ENCODE results near the gene BCAS3. TPM values are rescaled to one million over a fixed set of nuclear protein-coding genes. Genes with fewer than 3 reads are reported as not detected.
A peak's percentile ranks its signal among the peaks of the same experiment; 100 is the strongest.

The BCAS3 gene
- total RNA-seq, 4 donors from 2014 or later = 18.2 to 60.6 (median 23.4) TPM

GRCh38 chr17:61310590-61310989, 632.9 kb downstream of the BCAS3 start:
- no peak overlapping the region for H3K27ac ChIP-seq
- no peaks in the 10 kb centered on the region for H3K27me3 ChIP-seq
- H3K4me1 ChIP-seq = peaks cover 23 to 24% of the 10 kb centered on the region in 2 donors
- in situ Hi-C loops (cut with MboI; ENCODE audit: low sequenced_read_pairs in 4 of 4) (no loop called here), intact Hi-C loops (cut with DNase I; ENCODE audit: low total_unique reads) (no loop called here)
- no peaks in the 10 kb centered on the region for H3K9me3 ChIP-seq
- H3K4me3 ChIP-seq = no peak overlapping the region
- no peak for DNase-seq
- H3K36me3 ChIP-seq = no peaks in the 10 kb centered on the region
- no peak for ATAC-seq
- TF ChIP-seq POLR2A (IDR thresholded peaks at IDR 0.05) (no peak), CTCF (IDR thresholded peaks at IDR 0.05 in 4 of 5, conservative IDR thresholded peaks at IDR 0.05 in 1 of 5) (no peak)

GRCh38 chr17:61312406-61313295, 635.0 kb downstream of the BCAS3 start:
- Histone ChIP-seq H3K9me3 (no peaks in the 10 kb centered on the region), H3K27ac (peak overlapping the region in 3 of 4 donors; percentile 51 to 65 (median 56)), H3K4me1 (peaks cover 23 to 25% of the 10 kb centered on the region in 2 donors), H3K36me3 (no peaks in the 10 kb centered on the region), H3K4me3 (no peak overlapping the region), H3K27me3 (no peaks in the 10 kb centered on the region)
- intact Hi-C loops (cut with DNase I; ENCODE audit: low total_unique reads) (no loop called here), in situ Hi-C loops (cut with MboI; ENCODE audit: low sequenced_read_pairs in 4 of 4) (no loop called here)
- no peak for DNase-seq
- no peak for TF ChIP-seq CTCF (IDR thresholded peaks at IDR 0.05 in 4 of 5, conservative IDR thresholded peaks at IDR 0.05 in 1 of 5)
- TF ChIP-seq POLR2A (IDR thresholded peaks at IDR 0.05) = no peak
- no peak for ATAC-seq

- H3K36me3 ChIP-seq = no peaks in the 10 kb centered on the region
- in situ Hi-C loops (cut with MboI; ENCODE audit: low sequenced_read_pairs in 4 of 4) (no loop called here), intact Hi-C loops (cut with DNase I; ENCODE audit: low total_unique reads) (no loop called here)
- no peak overlapping the region for H3K4me3 ChIP-seq
- H3K27ac ChIP-seq = peak overlapping the region; percentile 51 to 65 (median 60)
- H3K27me3 ChIP-seq = no peaks in the 10 kb centered on the region
- no peaks in the 10 kb centered on the region for H3K9me3 ChIP-seq
- DNase-seq (no peak), ATAC-seq (peak in 1 of 2 donors; percentile 12)
- TF ChIP-seq POLR2A (IDR thresholded peaks at IDR 0.05) (no peak), CTCF (IDR thresholded peaks at IDR 0.05 in 4 of 5, conservative IDR thresholded peaks at IDR 0.05 in 1 of 5) (no peak)
- H3K4me1 ChIP-seq = peaks cover 23 to 27% of the 10 kb centered on the region in 2 donors
These were observed 636.0 kb downstream of the BCAS3 start for GRCh38 chr17:61313461-61314326.

- H3K27me3 ChIP-seq = no peaks in the 10 kb centered on the region
- in situ Hi-C loops (cut with MboI; ENCODE audit: low sequenced_read_pairs in 4 of 4) (no loop called here), intact Hi-C loops (cut with DNase I; ENCODE audit: low total_unique reads) (no loop called here)
- no peaks in the 10 kb centered on the region for H3K9me3 ChIP-seq
- DNase-seq (peak; percentile 29 to 51), ATAC-seq (peak; percentile 84 to 90)
- H3K4me3 ChIP-seq = no peak overlapping the region
- peak overlapping the region; percentile 51 to 65 (median 60) for H3K27ac ChIP-seq
- peaks cover 23 to 27% of the 10 kb centered on the region in 2 donors for H3K4me1 ChIP-seq
- no peaks in the 10 kb centered on the region for H3K36me3 ChIP-seq
- TF ChIP-seq CTCF (IDR thresholded peaks at IDR 0.05 in 4 of 5, conservative IDR thresholded peaks at IDR 0.05 in 1 of 5) = no peak
- TF ChIP-seq POLR2A (IDR thresholded peaks at IDR 0.05) = no peak
These were observed 636.9 kb downstream of the BCAS3 start for GRCh38 chr17:61314368-61315078.
